ENCODE data around the gene LDAF1. TPM values are rescaled to one million over a fixed set of nuclear protein-coding genes. Genes with fewer than 3 reads are reported as not detected.
"Not testable (repeated sequence)": the region's sequence is repeated elsewhere in the genome, so short reads cannot be mapped to it uniquely, and the experiment has no call there.

Gene LDAF1
- polyA plus RNA-seq, 1 experiment, result 50.3 TPM

DNA sequence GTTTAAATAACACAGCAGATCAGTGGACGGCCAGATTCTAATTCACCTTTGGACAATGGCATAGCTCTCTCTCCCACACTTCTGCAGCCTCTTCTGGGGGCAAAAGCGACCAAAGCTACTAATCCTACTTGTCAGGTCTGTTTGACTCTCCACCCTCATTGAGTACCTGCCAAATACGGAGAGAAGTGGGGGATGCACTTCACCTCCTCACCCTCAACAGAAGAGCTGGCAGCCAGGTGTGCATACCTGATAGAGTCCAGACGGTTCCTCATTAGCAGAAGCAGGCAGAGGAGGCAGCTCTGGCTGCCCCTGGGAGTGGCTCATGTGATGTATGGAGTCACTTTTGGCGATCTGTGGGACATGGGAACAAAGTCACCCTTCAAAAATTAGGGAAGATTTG lies 12.7 kb upstream of the LDAF1 start:
- Histone ChIP-seq H3K4me3 (ENCODE audit: low read depth, low read length) (no peak overlapping the region), H3K9me3 (ENCODE audit: control insufficient read depth, insufficient read depth, low read length) (no peaks in the 10 kb centered on the region), H3K27me3 (ENCODE audit: control insufficient read depth, insufficient read depth, low read length) (peaks cover 10% of the 10 kb centered on the region), H3K27ac (ENCODE audit: low read depth, low read length) (no peak overlapping the region)
- TF ChIP-seq, protein P1, sequence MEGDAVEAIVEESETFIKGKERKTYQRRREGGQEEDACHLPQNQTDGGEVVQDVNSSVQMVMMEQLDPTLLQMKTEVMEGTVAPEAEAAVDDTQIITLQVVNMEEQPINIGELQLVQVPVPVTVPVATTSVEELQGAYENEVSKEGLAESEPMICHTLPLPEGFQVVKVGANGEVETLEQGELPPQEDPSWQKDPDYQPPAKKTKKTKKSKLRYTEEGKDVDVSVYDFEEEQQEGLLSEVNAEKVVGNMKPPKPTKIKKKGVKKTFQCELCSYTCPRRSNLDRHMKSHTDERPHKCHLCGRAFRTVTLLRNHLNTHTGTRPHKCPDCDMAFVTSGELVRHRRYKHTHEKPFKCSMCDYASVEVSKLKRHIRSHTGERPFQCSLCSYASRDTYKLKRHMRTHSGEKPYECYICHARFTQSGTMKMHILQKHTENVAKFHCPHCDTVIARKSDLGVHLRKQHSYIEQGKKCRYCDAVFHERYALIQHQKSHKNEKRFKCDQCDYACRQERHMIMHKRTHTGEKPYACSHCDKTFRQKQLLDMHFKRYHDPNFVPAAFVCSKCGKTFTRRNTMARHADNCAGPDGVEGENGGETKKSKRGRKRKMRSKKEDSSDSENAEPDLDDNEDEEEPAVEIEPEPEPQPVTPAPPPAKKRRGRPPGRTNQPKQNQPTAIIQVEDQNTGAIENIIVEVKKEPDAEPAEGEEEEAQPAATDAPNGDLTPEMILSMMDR (IDR thresholded peaks at IDR 0.05; ENCODE audit: low read depth, low read length), result no peak
- CTCF ChIA-PET, result no interaction called here
- DNase-seq (ENCODE audit: low read depth, low spot score), result no peak
- POLR2A ChIA-PET, result no interaction called here

DNA sequence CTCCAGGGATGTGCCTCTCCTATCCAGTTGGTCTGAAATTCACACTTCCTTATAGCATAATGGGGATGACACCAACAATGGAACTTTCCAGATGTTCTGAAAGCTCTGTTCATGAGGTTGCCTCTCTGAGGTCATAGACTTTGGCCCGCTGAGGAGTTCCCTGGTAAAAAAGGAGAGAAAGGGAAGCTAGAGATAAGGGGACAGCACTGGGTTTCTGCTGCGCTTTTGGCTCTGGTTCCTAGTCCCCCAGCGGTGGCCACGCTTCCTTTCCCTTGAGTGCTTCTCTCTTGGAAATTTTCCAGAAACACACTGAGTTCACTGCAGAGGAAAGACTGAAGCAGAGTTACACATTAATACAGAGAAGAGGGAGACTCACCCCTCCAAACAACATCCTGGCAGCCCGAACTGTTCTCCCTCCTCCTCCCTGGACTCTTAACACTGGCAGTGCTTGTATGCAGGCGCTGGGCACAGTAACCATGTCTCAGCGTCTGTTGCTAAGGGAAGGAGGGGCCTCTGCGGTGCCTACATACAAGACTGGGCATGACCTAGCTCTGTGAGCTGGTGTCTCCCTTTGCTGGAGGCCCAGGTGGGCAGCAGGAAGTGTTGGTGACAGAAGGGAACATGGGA lies 8.0 kb upstream of the LDAF1 start, which contains the start of gene DNAH3:
Gene DNAH3, minus strand, starts transcription at position 472 of the 627 bp plus-strand sequence. CDS start 527 bp downstream, outside the sequence.
- TF ChIP-seq, protein P1 (IDR thresholded peaks at IDR 0.05; ENCODE audit: low read depth, low read length), result no peak
- Histone ChIP-seq H3K27me3 (ENCODE audit: control insufficient read depth, insufficient read depth, low read length) (peaks cover 11% of the 10 kb centered on the region), H3K4me3 (ENCODE audit: low read depth, low read length) (no peak within 1 kb of the TSS), H3K9me3 (ENCODE audit: control insufficient read depth, insufficient read depth, low read length) (no peaks in the 10 kb centered on the region), H3K27ac (ENCODE audit: low read depth, low read length) (no peak within 1 kb of the TSS)
- DNase-seq (ENCODE audit: low read depth, low spot score), result no peak
- ChIA-PET POLR2A (interaction anchor here (0.6 kb wide), 1 partner anchor 20 kb away, joined by 4 read pairs; no protein-coding TSS in a partner anchor), CTCF (no interaction called here)

DNA sequence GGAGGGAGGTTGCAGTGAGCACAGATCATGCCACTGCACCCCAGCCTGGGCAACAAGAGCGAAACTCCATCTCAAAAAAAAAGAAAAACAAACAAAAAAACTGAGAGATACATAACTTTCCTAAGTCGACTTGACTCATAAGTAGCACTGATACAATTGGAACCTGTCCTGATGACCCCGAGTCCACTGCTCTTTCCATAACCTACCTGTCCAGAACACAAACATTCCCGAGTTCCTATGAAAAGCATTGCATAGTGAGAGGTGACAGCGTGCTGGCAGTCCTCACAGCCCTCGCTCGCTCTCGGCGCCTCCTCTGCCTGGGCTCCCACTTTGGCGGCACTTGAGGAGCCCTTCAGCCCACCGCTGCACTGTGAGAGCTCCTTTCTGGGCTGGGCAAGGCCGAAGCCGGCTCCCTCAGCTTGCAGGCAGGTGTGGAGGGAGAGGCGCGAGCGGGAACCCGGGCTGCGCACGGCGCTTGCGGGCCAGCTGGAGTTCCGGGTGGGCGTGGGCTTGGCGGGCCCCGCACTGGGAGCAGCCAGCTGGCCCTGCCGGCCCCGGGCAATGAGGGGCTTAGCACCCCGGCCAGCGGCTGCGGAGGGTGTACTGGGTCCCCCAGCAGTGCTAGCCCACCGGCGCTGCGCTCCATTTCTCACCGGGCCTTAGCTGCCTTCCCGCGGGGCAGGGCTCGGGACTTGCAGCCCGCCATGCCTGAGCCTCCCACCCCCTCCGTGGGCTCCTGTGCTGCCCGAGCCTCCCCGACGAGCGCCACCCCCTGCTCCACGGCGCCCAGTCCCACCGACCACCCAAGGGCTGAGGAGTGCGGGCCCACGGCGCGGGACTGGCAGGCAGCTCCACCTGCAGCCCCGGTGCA lies 6.1 kb upstream of the LDAF1 start:
- H3K27ac ChIP-seq (ENCODE audit: low read depth, low read length); H3K27me3 ChIP-seq (ENCODE audit: control insufficient read depth, insufficient read depth, low read length); CTCF ChIA-PET; POLR2A ChIA-PET; H3K4me3 ChIP-seq (ENCODE audit: low read depth, low read length); DNase-seq (ENCODE audit: low read depth, low spot score); H3K9me3 ChIP-seq (ENCODE audit: control insufficient read depth, insufficient read depth, low read length): not testable (repeated sequence)

GRCh38 chr16:21153124-21153729 lies 5.2 kb upstream of the LDAF1 start:
- DNase-seq (ENCODE audit: low read depth, low spot score); H3K9me3 ChIP-seq (ENCODE audit: control insufficient read depth, insufficient read depth, low read length); H3K27me3 ChIP-seq (ENCODE audit: control insufficient read depth, insufficient read depth, low read length); POLR2A ChIA-PET; H3K27ac ChIP-seq (ENCODE audit: low read depth, low read length); H3K4me3 ChIP-seq (ENCODE audit: low read depth, low read length): not testable (repeated sequence)
- CTCF ChIA-PET, result interaction anchor here (1.3 to 1.8 kb wide), 2 partner anchors 147 to 304 kb away, joined by 4 to 7 read pairs; no protein-coding TSS in a partner anchor

GRCh38 chr16:21156011-21156410 lies 2.5 kb upstream of the LDAF1 start:
- not testable (repeated sequence) for DNase-seq (ENCODE audit: low read depth, low spot score); H3K27me3 ChIP-seq (ENCODE audit: control insufficient read depth, insufficient read depth, low read length); H3K9me3 ChIP-seq (ENCODE audit: control insufficient read depth, insufficient read depth, low read length); H3K4me3 ChIP-seq (ENCODE audit: low read depth, low read length); H3K27ac ChIP-seq (ENCODE audit: low read depth, low read length)
- POLR2A ChIA-PET, result interaction anchor here (3.9 kb wide), 1 partner anchor 146 kb away, joined by 23 read pairs; no protein-coding TSS in a partner anchor
- CTCF ChIA-PET, result interaction anchor here (1.0 to 6.3 kb wide), 5 partner anchors 11 to 146 kb away, joined by 4 to 88 read pairs (median 7); partner anchors contain the start of gene CRYM

GRCh38 chr16:21156767-21157467 lies 1.6 kb upstream of the LDAF1 start:
- no peaks in the 10 kb centered on the region for H3K27me3 ChIP-seq (ENCODE audit: control insufficient read depth, insufficient read depth, low read length)
- no peak overlapping the region for H3K4me3 ChIP-seq (ENCODE audit: low read depth, low read length)
- no peaks in the 10 kb centered on the region; the same call in 1 of the 2 replicates for H3K9me3 ChIP-seq (ENCODE audit: control insufficient read depth, insufficient read depth, low read length)
- no peak for DNase-seq (ENCODE audit: low read depth, low spot score)
- TF ChIP-seq, protein P1 (IDR thresholded peaks at IDR 0.05; ENCODE audit: low read depth, low read length), result peak; percentile 77
- ChIA-PET CTCF (interaction anchor here (0.6 to 6.3 kb wide), 16 partner anchors 10 to 1498 kb away, joined by 3 to 88 read pairs (median 6); partner anchors contain the start of gene CRYM), POLR2A (interaction anchor here (0.6 to 3.9 kb wide), 4 partner anchors 56 to 279 kb away, joined by 3 to 23 read pairs (median 3); partner anchors contain the start of genes DCUN1D3 and LYRM1)
- H3K27ac ChIP-seq (ENCODE audit: low read depth, low read length), result no peak overlapping the region

All from AG04450 (cell line).